WTC11 (cell line): ENCODE measurements around the gene RANBP9.

Experiments
- ATF1 ChIP-seq: sonication (generic); formaldehyde crosslinking; IDR thresholded peaks from 2 replicates; pipeline ENCODE4 v1.8.1; 2023; ENCODE audit warnings: mild to moderate bottlenecking, moderate library complexity, missing genetic modification reagents
- ATF3 ChIP-seq: sonication (generic); formaldehyde crosslinking; conservative IDR thresholded peaks from 2 replicates; pipeline ENCODE4 v1.8.1; 2022; ENCODE audit warnings: mild to moderate bottlenecking, missing genetic modification reagents
- CREM ChIP-seq: sonication (generic); formaldehyde crosslinking; IDR thresholded peaks from 2 replicates; pipeline ENCODE4 v1.8.1; 2022; ENCODE audit warnings: mild to moderate bottlenecking, missing genetic modification reagents, moderate library complexity
- CTCF ChIP-seq: fragments of 200-600 bp; IDR thresholded peaks from 2 replicates; pipeline ENCODE4 v1.8.0; 2022; ENCODE audit warnings: antibody characterized with exemption
- IRF1 ChIP-seq: sonication (generic); formaldehyde crosslinking; IDR thresholded peaks from 2 replicates; pipeline ENCODE4 v1.8.0; 2023; ENCODE audit warnings: missing genetic modification reagents
- MAX ChIP-seq: sonication (generic); formaldehyde crosslinking; IDR thresholded peaks from 2 replicates; pipeline ENCODE4 v1.8.0; 2022; ENCODE audit warnings: mild to moderate bottlenecking, missing genetic modification reagents
- NFYB ChIP-seq: sonication (generic); formaldehyde crosslinking; conservative IDR thresholded peaks from 2 replicates; pipeline ENCODE4 v1.8.0; 2022; ENCODE audit warnings: low read depth, missing genetic modification reagents
- NR2C2 ChIP-seq: sonication (generic); formaldehyde crosslinking; IDR thresholded peaks from 2 replicates; pipeline ENCODE4 v1.8.0; 2022; ENCODE audit warnings: mild to moderate bottlenecking, missing genetic modification reagents
- OVOL2 ChIP-seq: fragments of 250-450 bp; sonication (Bioruptor Pico); IDR thresholded peaks from 2 replicates; pipeline ENCODE4 v1.9.0; 2021; ENCODE audit warnings: mild to moderate bottlenecking, borderline replicate concordance
- PRDM15 ChIP-seq: sonication (generic); formaldehyde crosslinking; IDR thresholded peaks from 2 replicates; pipeline ENCODE4 v1.8.0; 2022; ENCODE audit warnings: missing genetic modification reagents
- ZBTB21 ChIP-seq: sonication (generic); formaldehyde crosslinking; IDR thresholded peaks from 2 replicates; pipeline ENCODE4 v1.8.1; 2023; ENCODE audit warnings: mild to moderate bottlenecking, missing genetic modification reagents, borderline replicate concordance
- ZBTB43 ChIP-seq: sonication (generic); formaldehyde crosslinking; IDR thresholded peaks from 2 replicates; pipeline ENCODE4 v1.8.1; 2023; ENCODE audit warnings: mild to moderate bottlenecking, missing genetic modification reagents

GRCh38 chr6:13572240-13572639 is 139.4 kb downstream of the RANBP9 start:
- TF ChIP-seq ATF1 (no peak), IRF1 (CRISPR knock-in tag) (no peak), OVOL2 (no peak), CTCF (no peak), CREM (no peak), ZBTB21 (no peak), NR2C2 (CRISPR knock-in tag) (no peak), NFYB (no peak), ZBTB43 (no peak), ATF3 (CRISPR knock-in tag) (no peak), PRDM15 (CRISPR knock-in tag) (no peak), MAX (no peak)
